Measurements from ENCODE around the gene SMYD3.

DNA sequence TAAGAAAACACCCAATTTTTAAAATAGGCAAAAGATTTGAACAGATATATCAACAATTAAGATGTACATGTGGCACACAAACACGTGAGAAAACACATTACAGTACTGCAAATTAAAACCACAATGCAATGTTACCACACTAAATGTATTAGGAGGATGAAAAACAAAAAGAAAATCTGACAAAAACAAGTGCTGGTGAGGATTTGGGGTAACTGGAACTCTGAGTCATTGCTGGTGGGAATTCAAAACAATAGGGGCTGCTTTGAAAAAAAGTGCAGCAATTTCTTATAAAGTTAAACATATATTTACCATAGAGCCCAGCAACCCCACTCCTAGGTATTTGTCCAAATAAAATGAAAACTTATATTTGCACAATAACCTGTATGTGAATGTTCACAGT is 614.1 kb downstream of the SMYD3 start:
- TF ChIP-seq, protein P1, sequence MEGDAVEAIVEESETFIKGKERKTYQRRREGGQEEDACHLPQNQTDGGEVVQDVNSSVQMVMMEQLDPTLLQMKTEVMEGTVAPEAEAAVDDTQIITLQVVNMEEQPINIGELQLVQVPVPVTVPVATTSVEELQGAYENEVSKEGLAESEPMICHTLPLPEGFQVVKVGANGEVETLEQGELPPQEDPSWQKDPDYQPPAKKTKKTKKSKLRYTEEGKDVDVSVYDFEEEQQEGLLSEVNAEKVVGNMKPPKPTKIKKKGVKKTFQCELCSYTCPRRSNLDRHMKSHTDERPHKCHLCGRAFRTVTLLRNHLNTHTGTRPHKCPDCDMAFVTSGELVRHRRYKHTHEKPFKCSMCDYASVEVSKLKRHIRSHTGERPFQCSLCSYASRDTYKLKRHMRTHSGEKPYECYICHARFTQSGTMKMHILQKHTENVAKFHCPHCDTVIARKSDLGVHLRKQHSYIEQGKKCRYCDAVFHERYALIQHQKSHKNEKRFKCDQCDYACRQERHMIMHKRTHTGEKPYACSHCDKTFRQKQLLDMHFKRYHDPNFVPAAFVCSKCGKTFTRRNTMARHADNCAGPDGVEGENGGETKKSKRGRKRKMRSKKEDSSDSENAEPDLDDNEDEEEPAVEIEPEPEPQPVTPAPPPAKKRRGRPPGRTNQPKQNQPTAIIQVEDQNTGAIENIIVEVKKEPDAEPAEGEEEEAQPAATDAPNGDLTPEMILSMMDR (conservative IDR thresholded peaks at IDR 0.05), result no peak
- TF ChIP-seq EZH2 (IDR thresholded peaks at IDR 0.05; ENCODE audit: low read depth), result no peak
